ENCODE data around the gene C17orf67.
"Not testable (repeated sequence)": the region's sequence is repeated elsewhere in the genome, so short reads cannot be mapped to it uniquely, and the experiment has no call there.

The C17orf67 gene

DNA sequence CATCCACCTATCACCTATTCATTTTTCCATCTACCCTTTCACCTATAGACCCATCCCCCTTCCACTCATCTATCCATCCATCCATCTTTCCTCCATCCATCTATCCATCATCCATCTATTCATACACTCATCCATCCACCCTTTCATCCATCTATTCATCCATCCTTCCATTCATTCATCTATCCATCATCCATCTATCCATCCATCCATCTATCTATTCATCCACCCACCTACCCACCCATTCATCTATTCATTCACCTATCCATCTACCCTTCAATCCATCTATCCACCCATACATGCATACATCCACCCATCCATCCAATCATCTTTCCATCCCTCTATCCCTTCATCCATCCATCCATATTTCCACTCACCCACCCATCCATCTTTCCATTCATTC, 63.3 kb downstream of the C17orf67 start:
- no peak for DNase-seq

DNA sequence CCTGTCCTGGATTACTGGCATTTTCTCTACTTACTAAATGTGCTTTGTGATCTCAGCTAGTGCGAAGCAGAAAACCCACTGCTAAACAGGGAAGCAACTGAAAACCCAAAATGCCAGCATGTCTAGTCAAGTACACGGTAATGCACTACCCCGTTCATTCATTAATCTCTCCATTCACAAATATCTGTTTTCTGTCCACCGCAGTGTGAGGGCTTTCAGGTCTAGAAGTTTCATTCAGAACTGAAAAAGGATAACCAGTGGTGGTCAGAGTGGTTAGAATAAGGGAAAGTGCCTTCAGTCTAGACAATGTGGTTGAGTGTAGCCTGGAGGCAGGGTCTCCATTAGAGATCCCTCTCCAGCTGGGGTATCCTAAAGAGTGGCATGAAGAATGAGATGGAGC, 68.3 kb downstream of the C17orf67 start:
- DNase-seq: no peak

DNA sequence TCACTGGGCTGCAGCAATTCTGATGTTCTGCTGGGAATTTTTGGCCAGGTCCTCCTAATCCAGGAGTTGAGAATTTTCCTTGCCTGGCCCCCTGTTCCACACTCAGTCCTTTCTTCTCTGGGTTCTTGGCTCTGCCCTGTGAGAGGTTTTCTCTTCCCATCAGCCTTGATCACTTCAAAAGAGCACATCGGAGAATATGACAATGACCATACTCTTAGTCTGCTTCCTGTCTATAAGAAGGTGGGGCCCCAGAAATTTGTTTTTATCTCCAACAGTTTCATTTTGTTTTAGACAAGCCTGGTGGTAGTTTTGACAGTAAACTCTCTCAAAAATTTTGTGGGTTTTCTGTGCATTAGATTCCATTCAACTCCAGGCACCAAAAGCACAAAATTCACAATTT, 70.7 kb downstream of the C17orf67 start:
- no peak for DNase-seq

DNA sequence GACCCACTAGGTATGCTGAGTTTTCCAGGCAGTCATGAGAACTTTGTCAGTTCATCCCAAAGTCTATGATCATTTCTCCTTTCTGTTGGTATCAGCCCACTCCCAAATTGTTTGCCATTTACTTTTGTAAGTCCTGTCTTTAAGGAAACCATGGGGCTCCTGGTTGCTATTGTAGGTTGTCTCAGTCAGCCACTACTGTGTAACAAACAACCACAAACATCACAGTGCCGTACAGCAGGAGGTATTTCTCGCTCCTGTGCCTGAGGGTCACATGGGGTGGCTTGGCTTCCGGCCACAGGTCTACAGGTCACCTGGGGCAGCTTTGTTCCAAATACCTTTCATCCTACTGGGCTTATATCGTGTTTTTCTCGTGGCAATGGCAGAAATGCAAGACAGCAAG, 71.6 kb downstream of the C17orf67 start:
- DNase-seq: no peak

DNA sequence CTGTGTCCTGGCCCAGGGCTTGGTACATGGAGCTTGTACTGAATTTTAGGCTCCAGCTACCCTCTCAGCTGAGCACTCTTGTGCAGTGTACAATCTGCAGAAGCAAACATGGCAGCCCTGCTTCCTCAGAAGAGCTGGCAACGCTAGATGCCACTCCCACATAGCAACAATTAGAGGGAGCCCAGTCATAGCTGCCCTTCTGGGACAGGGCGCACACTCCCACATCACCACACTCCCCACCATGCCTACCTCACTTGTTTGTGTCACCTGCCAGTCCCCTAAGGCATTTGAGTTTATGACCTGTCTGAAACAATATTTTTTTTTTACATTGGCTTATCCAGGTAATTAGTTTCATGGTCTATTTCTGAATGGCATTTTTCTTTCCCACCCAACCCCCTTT, 72.3 kb downstream of the C17orf67 start:
- no peak for DNase-seq

DNA sequence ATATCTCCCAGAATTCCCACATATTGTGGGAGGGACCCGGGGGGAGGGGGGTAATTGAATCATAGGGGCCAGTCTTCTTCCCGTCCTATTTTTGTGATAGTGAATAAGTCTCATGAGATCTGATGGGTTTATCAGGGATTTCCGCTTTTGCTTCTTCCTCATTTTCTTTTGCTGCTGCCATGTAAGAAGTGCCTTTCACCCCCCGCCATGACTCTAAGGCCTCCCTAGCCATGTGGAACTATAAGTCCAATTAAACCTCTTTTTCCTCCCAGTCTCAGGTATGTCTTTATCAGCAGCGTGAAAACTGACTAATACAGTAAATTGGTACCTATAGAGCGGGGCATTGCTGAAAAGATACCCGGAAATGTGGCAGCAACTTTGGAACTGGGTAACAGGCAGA, 76.1 kb downstream of the C17orf67 start:
- not testable (repeated sequence) for DNase-seq

DNA sequence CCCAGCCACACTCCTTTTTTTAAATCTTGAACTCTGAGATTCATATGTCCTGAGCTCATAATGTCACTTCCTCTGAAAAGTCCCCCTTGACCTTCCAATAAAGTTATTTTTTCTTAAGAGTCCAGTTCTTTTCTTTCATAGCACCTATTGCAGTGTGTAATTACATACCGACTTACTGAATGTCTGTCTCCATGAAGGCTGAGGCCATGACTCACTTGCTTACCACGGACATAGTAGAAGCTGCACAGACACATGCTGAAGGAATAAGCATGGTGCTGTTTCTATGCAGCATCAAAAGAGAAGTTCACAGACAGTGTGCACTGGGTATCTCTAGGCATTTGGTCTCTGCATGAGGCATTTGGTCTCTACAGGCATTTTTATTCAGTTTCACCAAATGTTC, 77.2 kb downstream of the C17orf67 start:
- DNase-seq: no peak

DNA sequence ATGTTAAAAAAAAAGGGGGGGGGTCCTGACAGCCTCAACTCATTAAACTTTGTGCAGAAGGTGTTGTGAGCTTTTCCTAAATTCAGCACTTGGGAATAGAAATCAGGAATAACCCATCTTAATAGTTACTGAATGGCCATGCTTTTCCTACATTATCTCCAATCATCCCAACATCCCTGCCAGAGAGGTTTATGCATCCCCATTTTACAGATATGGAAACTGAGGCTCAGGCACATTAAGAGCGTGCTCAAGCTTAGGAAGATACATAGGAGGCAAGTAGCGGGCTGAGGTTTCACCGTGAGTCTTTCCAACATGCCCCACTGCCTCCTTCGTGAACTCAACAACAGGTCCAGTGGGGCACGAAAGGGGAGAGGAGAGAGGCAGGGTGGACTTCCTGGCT, 78.4 kb downstream of the C17orf67 start:
- DNase-seq: no peak

DNA sequence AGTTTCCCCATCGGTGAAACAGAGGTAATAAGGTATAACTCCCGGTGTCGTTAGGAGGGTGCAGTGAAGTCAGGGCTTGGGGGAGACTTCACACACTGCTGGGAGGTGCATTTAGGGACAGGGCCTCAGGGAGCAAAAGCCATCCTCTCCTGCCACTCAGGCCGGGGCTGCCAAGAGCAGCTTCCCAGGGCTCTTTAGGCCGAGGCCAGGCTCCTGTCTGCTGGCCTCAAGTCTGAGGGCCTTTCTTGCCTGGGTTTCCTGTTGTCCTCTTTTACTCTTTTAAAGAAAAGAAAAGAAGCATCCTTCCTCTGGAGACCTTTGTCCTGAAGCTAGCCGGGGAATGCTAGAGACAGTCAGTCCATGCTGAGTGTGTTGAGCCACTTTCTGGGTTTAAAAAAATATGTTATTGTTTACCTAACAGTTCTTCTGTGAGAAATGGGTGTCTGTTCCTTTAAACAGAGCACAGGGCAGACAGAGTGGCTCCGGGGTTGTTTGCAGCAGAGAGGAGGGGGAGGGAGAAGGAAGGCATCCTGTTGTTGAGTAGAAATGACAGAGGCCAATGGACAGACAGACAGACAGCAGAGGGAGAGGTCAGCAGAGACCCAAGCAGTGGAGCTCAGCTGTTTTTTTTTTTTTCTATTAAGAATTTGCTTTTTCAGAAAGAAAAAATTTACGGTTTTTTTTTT, 79.1 kb downstream of the C17orf67 start:
- DNase-seq: no peak

DNA sequence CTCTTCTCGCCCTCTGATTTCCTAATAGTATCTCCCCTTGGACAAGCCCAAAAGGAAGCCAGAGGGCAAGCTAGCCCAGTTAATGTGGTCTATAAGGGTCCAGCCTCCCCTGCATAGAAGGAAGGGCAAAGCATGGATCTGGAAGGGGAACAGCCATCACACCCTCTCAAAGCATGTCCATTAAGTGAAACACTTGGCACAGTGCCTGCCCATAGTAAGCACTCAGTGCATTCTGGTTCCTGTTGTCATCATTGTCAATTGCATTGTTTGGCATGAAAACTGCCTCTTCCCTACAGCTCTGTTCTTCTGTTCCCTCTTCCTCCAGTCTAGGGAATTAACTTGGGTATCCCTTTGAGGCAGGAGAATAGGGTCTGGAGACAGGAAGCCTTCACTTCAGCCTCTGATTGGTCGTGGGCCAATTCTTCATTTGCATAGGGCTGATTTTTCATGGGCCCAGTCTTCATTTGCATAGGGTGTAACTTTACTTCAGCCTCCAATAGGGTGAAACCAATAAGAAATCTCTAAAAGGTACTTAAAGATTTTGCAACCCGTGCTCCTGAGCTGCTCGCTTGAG, 81.4 kb downstream of the C17orf67 start:
- DNase-seq: no peak

DNA sequence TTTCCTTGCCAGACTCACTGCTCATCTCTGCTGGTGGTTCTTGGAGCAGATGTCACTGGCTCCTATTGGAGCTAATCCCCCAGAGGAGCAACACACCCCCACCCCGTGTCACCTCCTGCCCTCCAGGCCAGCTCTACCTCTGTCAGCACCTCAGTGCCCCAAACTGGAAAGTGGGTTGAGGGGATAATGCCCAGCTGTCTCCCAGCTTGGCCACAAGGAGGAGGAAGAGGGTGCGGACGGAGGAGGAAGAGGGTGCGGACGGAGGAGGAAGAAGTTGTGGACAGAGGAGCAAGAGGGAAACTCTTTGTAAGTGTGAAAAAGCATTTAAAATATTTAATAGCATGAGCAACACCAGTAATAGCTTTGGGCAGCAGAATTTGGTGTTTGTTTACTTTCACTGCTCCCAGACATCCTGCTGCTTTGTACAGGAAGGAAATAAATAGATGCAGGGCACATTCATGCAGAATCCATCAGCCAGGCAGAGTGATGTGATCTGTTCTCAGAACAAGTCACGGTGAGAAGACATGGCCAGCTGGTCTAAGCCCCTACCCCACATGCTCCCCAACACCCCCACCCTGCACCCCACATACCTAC, 82.5 kb downstream of the C17orf67 start:
- DNase-seq: no peak

DNA sequence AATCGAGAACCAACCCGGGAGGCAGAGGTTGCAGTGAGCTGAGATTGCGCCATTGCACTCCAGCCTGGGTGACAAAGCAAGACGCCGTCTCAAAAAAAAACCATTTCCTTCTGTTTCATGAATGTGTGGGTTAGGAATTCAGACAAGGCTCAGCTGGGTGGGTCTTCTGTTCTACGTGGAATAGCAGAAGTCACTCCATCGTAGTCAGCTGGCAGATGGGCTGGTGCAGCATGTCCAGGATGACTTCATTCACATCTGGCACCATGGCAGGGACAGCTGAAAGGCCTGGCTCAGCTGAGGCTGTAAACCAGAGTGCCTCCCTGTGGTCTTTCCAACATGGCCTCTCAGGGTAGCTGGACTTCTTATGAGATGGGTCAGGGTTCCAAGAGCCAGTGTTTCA, 89.0 kb downstream of the C17orf67 start:
- DNase-seq: no peak

DNA sequence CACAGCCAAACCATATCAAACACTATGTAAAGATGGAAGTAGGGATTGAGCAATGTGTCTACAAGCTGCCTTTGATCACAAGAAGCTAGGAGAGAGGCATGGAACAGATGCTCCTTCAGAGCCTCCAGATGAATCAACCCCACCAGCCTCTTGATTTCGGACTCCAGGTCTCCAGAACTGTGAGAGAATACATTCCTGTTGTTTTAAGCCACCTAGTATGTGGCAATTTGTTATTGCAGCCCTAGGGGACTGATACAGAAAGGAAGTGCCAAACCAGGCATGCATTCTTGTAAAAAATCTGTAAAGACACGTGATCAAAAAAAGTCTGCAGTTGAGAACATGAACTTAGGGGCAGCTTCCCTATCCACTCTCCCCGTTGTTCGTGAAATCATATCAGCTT, 91.1 kb downstream of the C17orf67 start:
- DNase-seq: no peak
